BE2C (cell line): ENCODE results near the gene CNOT1.

Source experiments
- DNase-seq: peaks from one replicate; pipeline ENCODE4 v3.0.0-alpha.2; 2020
- H3K27me3 ChIP-seq: fragments of 250-450 bp; sonication (Bioruptor Pico); 2 replicates; pipeline ENCODE4 v1.5.1; 2020; ENCODE audit warnings: mild to moderate bottlenecking
- H3K36me3 ChIP-seq: fragments of 250-450 bp; sonication (Bioruptor Pico); 2 replicates; pipeline ENCODE4 v1.5.1; 2020; ENCODE audit warnings: mild to moderate bottlenecking
- H3K4me1 ChIP-seq: fragments of 250-450 bp; sonication (Bioruptor Pico); 2 replicates; pipeline ENCODE4 v1.5.1; 2020
- H3K4me3 ChIP-seq: 2 replicates; pipeline ENCODE4 v1.5.1; 2011; ENCODE audit warnings: low read depth, low read length
- H3K9me3 ChIP-seq: fragments of 250-450 bp; sonication (Bioruptor Pico); 2 replicates; pipeline ENCODE4 v1.5.1; 2020
- TF ChIP-seq, protein P1 (sequence below): IDR thresholded peaks from 2 replicates; pipeline ENCODE4 v1.5.1; 2012; ENCODE audit warnings: mild to moderate bottlenecking, low read depth, low read length

The CNOT1 gene

DNA sequence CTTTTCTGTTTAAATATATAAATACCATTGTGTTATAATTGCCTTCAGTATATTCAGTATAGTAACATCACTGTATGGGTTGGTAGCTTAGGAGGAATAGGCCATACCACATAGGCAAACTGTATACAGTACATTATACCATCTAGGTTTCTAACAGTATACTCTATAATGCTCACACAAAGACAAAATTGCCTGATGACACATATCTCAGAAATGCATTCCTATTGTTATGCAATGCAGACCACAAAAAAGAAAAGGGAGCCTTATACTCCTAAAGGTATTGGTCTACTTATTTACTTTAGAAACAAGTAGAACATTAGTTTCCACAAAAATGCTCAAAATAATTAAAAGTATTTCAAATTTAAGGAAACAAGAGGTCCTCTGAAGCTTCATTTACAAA lies 66.4 kb downstream of the CNOT1 start:
- H3K36me3 ChIP-seq = peaks cover 90% of the 10 kb centered on the region
- DNase-seq = no peak
- TF ChIP-seq, protein P1, sequence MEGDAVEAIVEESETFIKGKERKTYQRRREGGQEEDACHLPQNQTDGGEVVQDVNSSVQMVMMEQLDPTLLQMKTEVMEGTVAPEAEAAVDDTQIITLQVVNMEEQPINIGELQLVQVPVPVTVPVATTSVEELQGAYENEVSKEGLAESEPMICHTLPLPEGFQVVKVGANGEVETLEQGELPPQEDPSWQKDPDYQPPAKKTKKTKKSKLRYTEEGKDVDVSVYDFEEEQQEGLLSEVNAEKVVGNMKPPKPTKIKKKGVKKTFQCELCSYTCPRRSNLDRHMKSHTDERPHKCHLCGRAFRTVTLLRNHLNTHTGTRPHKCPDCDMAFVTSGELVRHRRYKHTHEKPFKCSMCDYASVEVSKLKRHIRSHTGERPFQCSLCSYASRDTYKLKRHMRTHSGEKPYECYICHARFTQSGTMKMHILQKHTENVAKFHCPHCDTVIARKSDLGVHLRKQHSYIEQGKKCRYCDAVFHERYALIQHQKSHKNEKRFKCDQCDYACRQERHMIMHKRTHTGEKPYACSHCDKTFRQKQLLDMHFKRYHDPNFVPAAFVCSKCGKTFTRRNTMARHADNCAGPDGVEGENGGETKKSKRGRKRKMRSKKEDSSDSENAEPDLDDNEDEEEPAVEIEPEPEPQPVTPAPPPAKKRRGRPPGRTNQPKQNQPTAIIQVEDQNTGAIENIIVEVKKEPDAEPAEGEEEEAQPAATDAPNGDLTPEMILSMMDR = no peak

DNA sequence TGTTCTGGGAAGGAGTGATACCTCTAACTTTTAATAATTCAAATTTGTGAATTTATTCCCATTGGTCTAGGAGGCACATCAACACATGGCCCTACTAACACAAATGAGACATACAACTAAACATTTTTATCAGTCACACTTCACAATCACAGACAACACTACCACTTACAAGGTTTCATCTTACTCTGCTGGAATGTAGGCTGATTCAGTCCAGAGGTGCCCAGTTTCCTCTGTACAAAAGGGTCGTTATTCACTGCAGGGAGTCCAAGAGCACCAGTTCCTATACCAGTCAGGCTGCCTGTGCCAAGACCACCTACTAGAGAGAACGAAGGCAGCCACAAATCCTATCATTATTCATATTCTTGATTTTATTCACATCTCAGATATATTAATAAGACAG lies 72.9 kb downstream of the CNOT1 start:
- H3K4me3 ChIP-seq = no peak overlapping the region
- no peaks in the 10 kb centered on the region for H3K4me1 ChIP-seq
- H3K27me3 ChIP-seq = no peaks in the 10 kb centered on the region
- TF ChIP-seq, protein P1 = no peak
- H3K36me3 ChIP-seq = peaks cover 97% of the 10 kb centered on the region
- H3K9me3 ChIP-seq = no peaks in the 10 kb centered on the region
- no peak for DNase-seq

More for the DNA sequence above, 66.4 kb downstream of the CNOT1 start:
- Histone ChIP-seq H3K9me3 (no peaks in the 10 kb centered on the region; the same call in 1 of the 2 replicates), H3K27me3 (no peaks in the 10 kb centered on the region), H3K4me3 (no peak overlapping the region), H3K4me1 (no peaks in the 10 kb centered on the region)

DNA sequence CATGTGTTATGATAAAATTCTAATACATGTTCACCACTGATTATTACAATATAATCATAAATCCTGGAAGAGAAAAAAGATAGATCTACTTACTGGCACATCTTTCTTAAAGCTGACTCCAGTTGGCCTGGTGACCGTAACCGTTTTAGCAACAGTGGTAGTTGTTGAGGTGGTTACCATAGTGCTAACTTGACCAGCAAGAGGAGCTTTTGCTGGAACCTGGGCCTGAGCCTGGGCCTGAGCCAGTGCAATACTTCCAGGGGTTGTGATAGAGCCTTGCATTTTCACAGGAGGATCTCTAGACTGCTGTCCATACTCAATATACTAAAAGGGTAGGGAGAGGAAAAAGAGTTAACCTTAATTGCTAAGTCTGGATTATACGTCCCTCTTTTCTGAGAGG lies 78.1 kb downstream of the CNOT1 start:
- Histone ChIP-seq H3K9me3 (no peaks in the 10 kb centered on the region), H3K4me3 (no peak overlapping the region), H3K27me3 (no peaks in the 10 kb centered on the region), H3K4me1 (no peaks in the 10 kb centered on the region), H3K36me3 (peaks cover 95% of the 10 kb centered on the region)
- DNase-seq = no peak
- TF ChIP-seq, protein P1 = no peak

DNA sequence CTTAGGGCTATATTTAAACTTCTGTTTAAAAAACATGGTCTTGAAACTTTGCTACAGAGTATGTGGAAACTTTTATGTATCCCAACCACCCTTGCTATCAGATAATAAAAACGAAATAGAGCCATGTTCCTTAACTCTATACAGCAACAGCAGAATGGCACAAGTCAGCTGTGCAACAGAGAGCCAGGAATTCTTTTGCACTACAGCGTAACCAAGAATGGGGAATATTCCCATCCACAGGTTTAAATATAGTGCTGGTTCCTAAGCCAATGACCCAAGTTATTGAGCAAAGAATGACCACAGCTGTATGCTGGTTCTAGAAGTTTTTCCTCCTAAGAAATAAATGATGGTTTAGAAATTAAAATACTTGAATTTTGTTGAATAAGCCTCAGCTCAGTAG lies 81.2 kb downstream of the CNOT1 start:
- Histone ChIP-seq H3K36me3 (peaks cover 95% of the 10 kb centered on the region), H3K4me3 (no peak overlapping the region), H3K27me3 (no peaks in the 10 kb centered on the region), H3K9me3 (no peaks in the 10 kb centered on the region), H3K4me1 (no peaks in the 10 kb centered on the region)
- DNase-seq = no peak
- TF ChIP-seq, protein P1 = no peak

DNA sequence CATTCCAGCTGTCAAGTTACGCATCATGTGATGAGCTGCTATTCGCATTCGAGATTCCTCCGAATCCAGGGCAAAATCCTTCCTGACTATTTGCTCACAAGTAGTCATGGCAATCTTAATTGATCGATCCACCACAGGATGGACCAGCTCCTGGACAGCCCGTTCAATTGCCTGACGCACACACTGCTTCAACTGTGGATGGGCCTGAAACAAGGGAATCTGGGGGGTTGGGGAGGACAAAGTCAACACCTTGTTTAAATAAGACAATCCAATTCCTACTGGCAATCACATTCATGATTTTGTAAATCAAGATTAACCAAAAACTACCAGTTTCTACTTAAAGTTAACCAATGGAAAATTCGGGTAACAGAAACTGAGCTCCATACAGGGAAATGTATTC lies 85.9 kb downstream of the CNOT1 start:
- DNase-seq = no peak
- TF ChIP-seq, protein P1 = no peak
- Histone ChIP-seq H3K4me3 (no peak overlapping the region), H3K27me3 (no peaks in the 10 kb centered on the region), H3K4me1 (no peaks in the 10 kb centered on the region), H3K9me3 (no peaks in the 10 kb centered on the region), H3K36me3 (peaks cover 97% of the 10 kb centered on the region)

DNA sequence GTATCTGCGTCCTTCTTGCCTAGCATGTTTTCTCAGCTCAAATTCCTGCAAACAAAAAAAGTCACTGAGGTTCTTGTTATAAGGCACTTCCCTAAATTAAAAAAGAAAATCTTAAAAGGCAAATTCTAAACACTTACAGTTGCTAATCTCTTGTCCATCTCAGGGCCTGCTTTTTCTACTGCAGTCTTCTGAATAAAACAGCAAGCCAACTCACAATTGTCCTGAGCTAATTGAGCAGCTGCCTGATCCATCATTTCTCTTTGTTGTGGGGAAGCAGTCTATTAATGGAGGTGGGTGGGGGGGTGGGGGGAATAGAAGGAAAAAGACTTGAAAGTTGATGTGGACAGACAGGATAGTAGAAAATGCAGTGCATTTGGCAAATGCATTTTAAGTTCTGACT lies 87.3 kb downstream of the CNOT1 start:
- H3K36me3 ChIP-seq = peaks cover 98% of the 10 kb centered on the region
- no peak overlapping the region for H3K4me3 ChIP-seq

More for the DNA sequence above, 87.3 kb downstream of the CNOT1 start:
- Histone ChIP-seq H3K27me3 (no peaks in the 10 kb centered on the region), H3K4me1 (no peaks in the 10 kb centered on the region), H3K9me3 (no peaks in the 10 kb centered on the region)
- TF ChIP-seq, protein P1 = no peak
- no peak for DNase-seq
